ENCODE measurements around the gene SPDYE16.
"Not testable (repeated sequence)": the region's sequence is repeated elsewhere in the genome, so short reads cannot be mapped to it uniquely, and the experiment has no call there.

Gene SPDYE16

GRCh38 chr7:76549025-76549854 lies 6.1 kb upstream of the SPDYE16 start:
- peak; percentile 63 for DNase-seq

GRCh38 chr7:76531643-76532042 lies 11.5 kb downstream of the SPDYE16 start:
- not testable (repeated sequence) for DNase-seq

GRCh38 chr7:76526183-76526582 lies 16.9 kb downstream of the SPDYE16 start:
- DNase-seq: not testable (repeated sequence)

GRCh38 chr7:76516932-76517331 lies 26.2 kb downstream of the SPDYE16 start:
- not testable (repeated sequence) for DNase-seq

GRCh38 chr7:76515999-76516443 lies 27.1 kb downstream of the SPDYE16 start:
- peak; percentile 37 for DNase-seq

- no peak for DNase-seq
Measured at GRCh38 chr7:76514926-76515771, 27.9 kb downstream of the SPDYE16 start.

- no peak for DNase-seq
Measured at GRCh38 chr7:76513817-76514799, 29.0 kb downstream of the SPDYE16 start.

GRCh38 chr7:76512941-76513816 lies 29.9 kb downstream of the SPDYE16 start:
- DNase-seq: no peak

- not testable (repeated sequence) for DNase-seq
Measured at GRCh38 chr7:76511911-76512885, 30.9 kb downstream of the SPDYE16 start.

- not testable (repeated sequence) for DNase-seq
Measured at GRCh38 chr7:76511200-76511910, 31.7 kb downstream of the SPDYE16 start.

- DNase-seq: no peak
Measured at GRCh38 chr7:76509931-76510877, 32.9 kb downstream of the SPDYE16 start, which contains the start of gene UPK3B. Gene UPK3B (plus strand): TSS chr7:76510552. CDS start chr7:76510653, 101 bp downstream.

- no peak for DNase-seq
Measured at GRCh38 chr7:76507723-76508406, 35.2 kb downstream of the SPDYE16 start.

- DNase-seq: not testable (repeated sequence)
Measured at GRCh38 chr7:76506643-76507042, 36.5 kb downstream of the SPDYE16 start.

GRCh38 chr7:76506081-76506440 lies 37.0 kb downstream of the SPDYE16 start:
- DNase-seq: no peak

GRCh38 chr7:76505168-76506080 lies 37.7 kb downstream of the SPDYE16 start:
- DNase-seq: no peak
